Kidney epithelial cell (primary cell): ENCODE measurements around the gene PCDHB13. TPM values are rescaled to one million over a fixed set of nuclear protein-coding genes. Genes with fewer than 3 reads are reported as not detected.
"Not testable (repeated sequence)": the region's sequence is repeated elsewhere in the genome, so short reads cannot be mapped to it uniquely, and the experiment has no call there.

Source experiments
- DNase-seq: peaks from one replicate; pipeline ENCODE4 v3.0.0-alpha.2; 2010; ENCODE audit warnings: low read depth
- H3K27me3 ChIP-seq: 2 replicates; pipeline ENCODE4 v1.6.0; 2011; ENCODE audit warnings: low read length; ENCODE audit not compliant: control insufficient read depth, insufficient read depth
- H3K36me3 ChIP-seq: 2 replicates; pipeline ENCODE4 v1.5.1; 2011; ENCODE audit warnings: low read length; ENCODE audit not compliant: control insufficient read depth, insufficient read depth
- H3K4me3 ChIP-seq: 2 replicates; pipeline ENCODE4 v1.5.1; 2011; ENCODE audit warnings: low read depth, mild to moderate bottlenecking, control low read depth, low read length
- CTCF ChIP-seq: IDR thresholded peaks from 2 replicates; pipeline ENCODE4 v1.5.1; 2011; ENCODE audit warnings: mild to moderate bottlenecking, moderate library complexity, low read length, control low read depth, inconsistent platforms; ENCODE audit not compliant: insufficient read depth, poor library complexity, severe bottlenecking
- total RNA-seq: library from RNA; depleted of rRNA; stranded (reverse); fragments of >200 nt; gene quantifications from 2 replicates; pipeline ENCODE4 v1.2.3, GENCODE V29; 2015

Gene PCDHB13
- total RNA-seq, 1 donor from 2014 or later = 1.9 TPM

- H3K27me3 ChIP-seq = no peaks in the 10 kb centered on the region
- no peak within 1 kb of the TSS for H3K4me3 ChIP-seq
- no peaks in the 10 kb centered on the region for H3K36me3 ChIP-seq
- TF ChIP-seq CTCF = no peak
- no peak for DNase-seq
Measured at GRCh38 chr5:141223112-141223783, 9.5 kb downstream of the PCDHB13 start, which contains the start of gene PCDHB14. Gene PCDHB14, plus strand, starts transcription at chr5:141223343. Its CDS starts 163 bp downstream, at chr5:141223506.

GRCh38 chr5:141224844-141225243 is 11.1 kb downstream of the PCDHB13 start:
- H3K36me3 ChIP-seq, DNase-seq, H3K27me3 ChIP-seq, H3K4me3 ChIP-seq: not testable (repeated sequence)

GRCh38 chr5:141225421-141225820 is 11.7 kb downstream of the PCDHB13 start:
- H3K4me3 ChIP-seq, DNase-seq, H3K27me3 ChIP-seq, H3K36me3 ChIP-seq: not testable (repeated sequence)

DNA sequence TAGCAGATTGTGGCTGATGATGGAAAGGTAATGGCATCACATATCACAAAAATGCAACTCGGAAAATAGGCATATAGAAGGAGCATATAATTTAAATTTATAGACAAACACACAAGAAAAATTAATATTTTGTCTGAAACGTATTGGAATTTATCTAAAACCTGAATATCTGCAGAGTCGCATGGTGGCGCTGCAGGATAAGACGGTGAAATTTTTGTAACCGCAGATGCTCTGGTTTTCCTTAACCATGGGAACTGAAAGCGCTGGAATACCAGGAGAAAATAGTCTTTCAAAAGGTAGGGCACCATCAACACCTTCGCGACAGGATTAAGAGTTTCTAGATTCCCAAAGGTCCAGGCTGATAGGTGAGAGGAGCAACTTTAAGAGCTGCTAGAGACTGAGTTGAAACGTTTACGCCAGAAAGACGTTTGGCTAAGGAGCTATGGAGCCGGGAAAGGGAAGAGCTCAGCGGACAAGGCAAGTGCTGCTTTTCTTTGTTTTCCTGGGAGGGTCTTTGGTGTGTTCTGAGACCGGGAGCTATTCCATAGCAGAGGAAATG is 20.5 kb downstream of the PCDHB13 start:
- peak; percentile 10 for TF ChIP-seq CTCF
- no peak for DNase-seq
- H3K36me3 ChIP-seq = no peaks in the 10 kb centered on the region
- peaks cover 4% of the 10 kb centered on the region for H3K27me3 ChIP-seq
- no peak overlapping the region for H3K4me3 ChIP-seq

DNA sequence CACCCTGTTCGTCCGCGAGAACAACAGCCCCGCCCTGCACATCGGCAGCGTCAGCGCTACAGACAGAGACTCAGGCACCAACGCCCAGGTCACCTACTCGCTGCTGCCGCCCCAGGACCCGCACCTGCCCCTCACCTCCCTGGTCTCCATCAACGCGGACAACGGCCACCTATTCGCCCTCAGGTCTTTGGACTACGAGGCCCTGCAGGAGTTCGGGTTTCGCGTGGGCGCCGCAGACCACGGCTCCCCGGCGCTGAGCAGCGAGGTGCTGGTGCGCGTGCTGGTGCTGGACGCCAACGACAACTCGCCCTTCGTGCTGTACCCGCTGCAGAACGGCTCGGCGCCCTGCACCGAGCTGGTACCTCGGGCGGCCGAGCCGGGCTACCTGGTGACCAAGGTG is 22.2 kb downstream of the PCDHB13 start:
- not testable (repeated sequence) for DNase-seq, H3K27me3 ChIP-seq, H3K4me3 ChIP-seq, H3K36me3 ChIP-seq

GRCh38 chr5:141236516-141237313 is 23.0 kb downstream of the PCDHB13 start:
- TF ChIP-seq CTCF = no peak
- no peak for DNase-seq
- no peak overlapping the region for H3K4me3 ChIP-seq

GRCh38 chr5:141241496-141241895 is 27.8 kb downstream of the PCDHB13 start:
- no peak for TF ChIP-seq CTCF

More at GRCh38 chr5:141236516-141237313, 23.0 kb downstream of the PCDHB13 start:
- H3K27me3 ChIP-seq = peaks cover 5% of the 10 kb centered on the region
- H3K36me3 ChIP-seq = no peaks in the 10 kb centered on the region

More at GRCh38 chr5:141241496-141241895, 27.8 kb downstream of the PCDHB13 start:
- DNase-seq = no peak
- no peak overlapping the region for H3K4me3 ChIP-seq
- H3K36me3 ChIP-seq = no peaks in the 10 kb centered on the region
- H3K27me3 ChIP-seq = peaks cover 5% of the 10 kb centered on the region
